Right ventricle myocardium inferior (tissue), 1 donor: Measurements from ENCODE around the gene RPTOR. TPM values are rescaled to one million over a fixed set of nuclear protein-coding genes. Genes with fewer than 3 reads are reported as not detected.
A peak's percentile ranks its signal among the peaks of the same experiment; 100 is the strongest.
"Not testable (repeated sequence)": the region's sequence is repeated elsewhere in the genome, so short reads cannot be mapped to it uniquely, and the experiment has no call there.

ENCODE experiments used
- ATAC-seq: fragments of 200-7000 bp; cut with Tn5 transposase; one replicate; pipeline ENCODE4 v1.9.1; 2020; ENCODE audit warnings: mild to moderate bottlenecking, moderate library complexity
- DNase-seq: peaks from one replicate; pipeline ENCODE4 v3.0.0; 2021; ENCODE audit errors: missing footprints
- intact Hi-C: fragments of 100-400 bp; cut with DNase I; formaldehyde crosslinking; loops from one replicate; pipeline ENCODE4 v1.11.0; 2022
- long read RNA-seq: library from polyadenylated mRNA; unstranded; transcript quantifications from one replicate; pipeline ENCODE4 v2.0.0, GENCODE V29; 2021
- total RNA-seq: library from RNA; stranded (reverse); fragmentation: NEBNext Ultra II Directional; extraction: Animal tissue kit (Norgen Biotek cat#: 25700); gene quantifications from one replicate; pipeline ENCODE4 v1.2.1, GENCODE V29; 2021
- donor health status: DM: no; HTN: yes; CAD: no; lungs with severe emphysema.

RPTOR gene
- 18.8 TPM for total RNA-seq
- long read RNA-seq, partial matches to known transcripts, result 9 of 13 reads
- long read RNA-seq, other reads (novel, unspliced or antisense), result 3 of 13 reads

DNA sequence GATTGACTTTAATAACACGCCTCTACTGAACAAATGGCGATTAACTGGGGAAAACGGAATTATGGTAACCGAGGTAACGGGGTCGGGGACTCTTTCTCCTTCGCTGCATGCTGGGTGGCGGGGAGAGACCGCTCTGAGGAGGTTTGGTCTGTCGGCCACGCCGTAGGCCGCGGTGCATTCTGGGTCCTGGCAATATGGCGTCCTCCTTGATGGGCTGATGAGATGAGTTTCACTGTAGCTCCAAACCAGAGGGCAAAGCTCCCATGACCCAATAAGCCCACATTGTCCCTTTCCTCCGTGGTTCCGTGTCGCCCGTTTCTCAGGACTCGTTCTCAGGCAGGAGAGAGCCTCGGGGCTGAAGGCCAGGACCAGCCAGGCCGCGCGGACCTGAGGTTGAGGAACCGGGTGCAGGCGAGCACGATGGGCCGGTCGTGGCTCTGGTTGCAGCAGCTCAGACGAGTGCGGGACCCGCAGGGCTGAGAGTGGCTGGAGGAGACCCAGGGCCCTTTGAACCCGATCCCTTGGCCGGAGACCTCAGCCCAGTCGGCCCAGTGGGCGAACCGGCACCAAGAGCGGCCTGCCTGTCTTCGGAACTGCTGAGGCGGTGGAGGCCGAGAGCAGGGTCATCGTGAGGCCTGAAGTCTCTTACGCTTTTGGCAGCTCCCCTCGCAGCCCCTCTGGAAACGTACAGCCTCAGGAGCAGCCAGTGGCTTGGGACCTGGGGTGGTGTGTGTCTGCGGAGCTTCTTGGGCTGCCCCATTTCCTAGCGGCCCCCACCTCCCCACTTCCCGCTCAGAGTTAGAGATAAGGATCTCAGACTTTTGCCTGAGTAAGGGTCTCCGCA, at the start of gene RPTOR:
Gene RPTOR (plus strand): TSS at position 184 of the 844 bp plus-strand sequence. CDS start 792 bp downstream, outside the sequence.
- ATAC-seq (peak; percentile 98), DNase-seq (peak; percentile 94)
- intact Hi-C loops, result loop anchor here (10.0 kb wide), 1 partner anchor 250 kb away; no protein-coding TSS in a partner anchor

GRCh38 chr17:80497726-80498241, 46.9 kb upstream of the RPTOR start:
- ATAC-seq, result no peak
- no peak for DNase-seq
- intact Hi-C loops, result no loop called here

DNA sequence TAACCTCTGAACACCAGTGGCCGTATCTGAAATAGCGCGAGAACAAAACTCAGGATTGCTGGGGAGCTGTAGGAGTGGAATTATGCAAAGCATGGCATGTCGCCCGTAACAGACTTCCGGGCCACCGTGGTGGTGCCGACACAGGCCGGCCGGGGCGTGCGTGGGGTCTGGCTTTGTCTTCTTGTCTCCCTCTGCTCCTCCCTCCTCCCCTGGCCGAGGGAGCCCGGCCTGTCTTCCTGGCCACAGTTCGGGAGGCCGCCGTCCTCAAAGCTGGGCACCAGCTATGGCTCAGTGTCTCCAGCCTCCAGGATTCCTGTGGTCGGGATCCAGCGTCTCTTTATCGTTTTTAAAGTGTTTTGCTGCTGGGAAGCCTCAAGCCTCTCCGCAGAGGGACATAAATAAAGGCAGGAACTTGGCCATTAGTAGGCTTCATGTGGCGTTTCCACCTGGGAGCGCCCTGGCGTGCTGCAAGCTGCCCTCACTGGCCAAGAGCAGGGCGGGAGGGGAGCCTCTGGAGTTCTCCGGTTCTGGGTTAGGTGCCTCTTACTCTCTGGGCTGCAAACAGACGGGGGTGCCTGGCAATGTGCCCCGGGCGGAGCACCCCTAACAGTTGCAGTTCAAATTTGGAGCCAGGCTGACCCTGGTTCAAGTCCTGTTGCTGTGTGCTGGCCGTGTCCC, 46.3 kb upstream of the RPTOR start:
- DNase-seq (no peak), ATAC-seq (peak; percentile 18)
- intact Hi-C loops, result no loop called here

DNA sequence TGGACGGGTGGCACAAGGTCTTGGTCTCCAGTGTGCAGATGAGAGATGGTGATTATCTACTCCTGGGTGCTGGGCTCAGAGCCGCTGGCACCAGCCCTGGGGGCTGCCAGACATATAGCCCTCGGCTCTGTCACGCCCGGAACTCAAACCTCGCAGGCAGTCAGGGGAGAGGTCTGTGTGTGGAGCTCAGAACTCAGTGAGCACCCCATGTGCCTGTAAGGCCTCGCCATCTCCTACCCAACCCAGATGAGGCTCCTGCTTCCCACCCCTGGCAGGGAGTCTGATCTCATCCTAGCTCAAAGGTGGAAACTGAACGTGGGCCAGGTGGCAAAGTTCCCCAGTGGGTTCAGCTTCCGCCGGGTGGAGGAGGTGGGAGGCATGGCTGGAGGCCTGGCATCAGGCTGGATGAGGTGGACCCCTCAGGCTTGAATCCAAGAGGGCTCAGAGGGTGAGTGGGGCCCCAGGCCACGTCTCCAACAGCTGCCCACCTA, 45.7 kb upstream of the RPTOR start:
- DNase-seq (no peak), ATAC-seq (no peak)
- intact Hi-C loops, result no loop called here

DNA sequence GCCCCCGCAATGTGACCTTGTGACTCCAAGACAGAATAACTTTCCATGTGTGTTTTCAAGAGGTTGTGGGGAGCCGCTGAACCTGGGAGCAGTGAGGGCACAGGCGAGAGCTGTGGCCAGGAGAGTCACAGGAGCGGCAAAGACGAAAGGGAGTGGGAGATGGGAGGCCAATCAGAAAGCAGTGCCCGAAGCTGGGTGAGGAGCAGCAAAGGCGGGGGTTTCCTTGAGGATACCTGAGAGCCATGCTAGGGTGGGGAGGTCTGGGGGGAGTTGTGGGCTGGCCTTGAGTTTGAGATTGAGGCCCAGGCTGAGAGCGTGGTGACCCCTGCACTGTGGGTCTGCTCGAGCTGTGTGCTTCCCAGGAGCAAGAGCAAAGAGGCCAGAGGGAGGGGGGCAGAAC, 45.1 kb upstream of the RPTOR start:
- DNase-seq, result no peak
- intact Hi-C loops, result no loop called here
- ATAC-seq, result no peak

GRCh38 chr17:80499961-80500665, 44.5 kb upstream of the RPTOR start:
- ATAC-seq (no peak), DNase-seq (no peak)
- intact Hi-C loops, result no loop called here

DNA sequence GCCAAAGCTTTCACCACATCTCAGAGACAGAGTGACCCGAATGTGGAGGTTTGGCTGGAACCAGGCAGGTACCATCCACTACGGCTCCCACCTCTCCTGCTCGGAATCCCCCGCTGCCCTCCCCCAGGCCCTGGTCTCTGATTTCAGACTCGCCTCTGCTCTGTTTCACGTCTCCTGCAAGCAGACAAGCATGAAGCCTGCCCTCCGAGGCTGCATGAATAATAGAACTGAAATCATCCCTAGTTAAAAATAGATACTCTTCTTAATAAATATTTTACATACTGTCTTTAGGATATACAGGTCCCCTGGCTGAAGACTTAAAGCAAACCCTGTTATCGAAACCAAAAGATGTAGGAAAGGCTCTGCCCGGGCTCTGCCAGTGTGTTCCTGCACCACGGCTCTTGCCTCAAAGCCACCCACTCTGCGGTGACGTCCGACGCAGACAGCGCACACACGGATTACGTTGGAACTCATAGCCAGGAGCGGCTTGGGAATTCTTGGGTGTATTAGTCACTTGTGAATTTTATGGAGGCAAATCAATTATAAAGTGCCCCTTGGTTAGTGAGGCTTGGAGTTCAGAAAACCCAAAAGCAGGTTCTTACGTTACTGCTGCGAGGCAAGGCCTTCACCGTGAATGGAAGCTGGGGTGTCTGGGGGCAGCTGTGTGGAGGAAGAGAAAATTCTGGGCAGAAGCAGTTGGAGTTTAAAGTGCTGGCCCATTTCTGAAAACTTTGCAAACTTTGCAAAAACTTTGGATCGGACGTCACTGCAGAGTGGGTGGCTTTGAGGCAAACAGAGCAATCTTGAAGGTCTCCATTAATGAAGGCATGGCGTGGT, 42.7 kb upstream of the RPTOR start:
- no peak for DNase-seq
- intact Hi-C loops, result no loop called here
- ATAC-seq, result no peak

DNA sequence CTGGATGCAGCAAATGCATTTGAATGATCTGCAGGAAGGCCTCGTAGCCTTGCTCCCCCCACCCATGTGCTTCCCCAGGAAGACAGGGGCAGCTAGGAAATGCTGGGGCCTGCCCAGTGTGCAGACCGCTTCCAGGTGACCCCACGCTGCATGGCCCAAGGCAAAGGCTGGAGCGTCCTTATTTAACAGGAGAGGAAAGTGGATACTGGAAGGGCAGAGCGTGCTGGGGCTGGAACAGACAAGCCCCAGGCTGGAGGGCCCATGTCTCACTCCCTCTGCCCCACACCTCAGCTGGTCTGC, 42.1 kb upstream of the RPTOR start:
- DNase-seq (no peak), ATAC-seq (no peak)
- intact Hi-C loops, result no loop called here

DNA sequence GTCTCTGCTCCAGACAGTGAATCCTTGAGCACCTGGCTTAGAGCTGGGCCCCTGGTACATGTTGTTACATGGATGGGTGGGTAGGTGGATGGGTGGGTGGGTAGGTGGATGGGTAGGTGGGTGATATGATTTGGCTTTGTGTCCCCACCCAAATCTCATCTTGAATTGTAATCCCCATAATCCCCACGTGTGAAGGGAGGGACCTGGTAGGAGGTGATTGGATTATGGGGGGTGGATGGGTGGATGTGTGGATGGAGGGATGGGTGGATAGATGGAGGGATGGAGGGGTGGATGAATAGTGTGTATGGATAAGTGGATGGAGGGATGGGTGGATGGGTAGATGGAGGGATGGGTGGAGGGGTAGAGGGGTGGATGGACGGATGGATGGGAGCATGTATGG, 41.6 kb upstream of the RPTOR start:
- no peak for DNase-seq
- intact Hi-C loops, result no loop called here
- ATAC-seq, result no peak

DNA sequence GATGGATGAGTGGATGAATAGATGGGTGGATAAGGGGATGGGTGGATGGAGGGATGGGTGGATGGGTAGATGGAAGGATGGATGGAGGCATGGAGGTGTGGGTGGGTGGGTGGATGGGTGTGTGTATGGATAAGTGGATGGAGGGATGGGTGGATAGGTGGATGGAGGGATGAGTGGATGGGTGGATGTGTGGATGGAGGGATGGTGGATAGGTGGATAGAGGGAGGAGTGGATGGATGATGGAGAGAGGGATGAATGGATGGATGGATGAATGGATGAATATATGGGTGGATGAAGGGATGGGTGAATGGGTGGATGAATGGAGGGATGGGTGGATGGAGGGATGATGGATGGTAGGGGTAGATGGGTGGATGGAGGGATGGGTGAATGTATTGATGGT, 40.7 kb upstream of the RPTOR start:
- DNase-seq (no peak), ATAC-seq (no peak)
- intact Hi-C loops, result no loop called here

- ATAC-seq, result no peak
- intact Hi-C loops, result no loop called here
- DNase-seq, result no peak
Observed at GRCh38 chr17:80504686-80505413, 39.8 kb upstream of the RPTOR start.

- intact Hi-C loops, ATAC-seq: not testable (repeated sequence)
Observed at GRCh38 chr17:80507177-80507576, 37.5 kb upstream of the RPTOR start.

GRCh38 chr17:80507965-80508364, 36.7 kb upstream of the RPTOR start:
- intact Hi-C loops, result no loop called here
- DNase-seq, result no peak
- ATAC-seq, result no peak

More at GRCh38 chr17:80507177-80507576, 37.5 kb upstream of the RPTOR start:
- DNase-seq, result not testable (repeated sequence)

DNA sequence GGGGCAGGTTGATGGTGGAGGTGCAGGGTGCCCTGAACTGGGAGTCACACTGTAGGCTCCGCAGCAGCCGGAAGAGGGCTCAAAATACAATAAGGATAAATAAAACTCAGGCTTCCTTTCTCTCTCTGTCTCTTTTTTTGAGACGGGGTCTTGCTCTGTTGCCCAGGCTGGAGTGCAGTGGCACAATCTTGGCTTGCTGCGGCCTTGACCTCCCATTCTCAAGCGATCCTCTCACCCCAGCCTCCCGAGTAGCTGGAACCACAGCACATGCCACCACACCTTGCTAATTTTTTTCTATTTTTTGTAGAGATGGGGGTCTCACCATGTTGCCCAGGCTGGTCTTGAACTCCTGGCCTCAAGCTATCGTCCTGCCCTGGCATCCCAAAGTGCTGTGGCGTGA, 35.3 kb upstream of the RPTOR start:
- ATAC-seq (no peak), DNase-seq (no peak)
- intact Hi-C loops, result no loop called here

- ATAC-seq (no peak), DNase-seq (no peak)
- intact Hi-C loops, result no loop called here
Observed at GRCh38 chr17:80510132-80510531, 34.5 kb upstream of the RPTOR start.

DNA sequence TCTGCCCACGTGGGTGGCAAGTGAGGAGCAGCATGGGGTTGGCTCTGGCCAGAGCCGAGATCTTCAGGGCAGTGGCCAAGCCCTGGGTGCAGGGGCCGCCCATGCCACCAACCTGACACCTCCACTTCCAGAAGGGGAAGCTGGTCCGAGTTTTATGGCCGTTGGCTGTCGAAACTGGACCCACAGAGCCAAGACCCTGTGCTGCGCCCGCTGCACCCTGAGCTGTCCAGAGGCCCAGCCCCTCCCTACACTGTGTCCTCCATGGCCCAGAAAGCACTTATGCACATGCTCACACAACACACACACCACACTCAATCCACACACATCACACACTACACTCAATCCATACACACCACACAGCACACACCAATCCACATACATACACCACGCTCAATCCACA, 33.9 kb upstream of the RPTOR start:
- no peak for ATAC-seq

GRCh38 chr17:80511222-80512180, 33.1 kb upstream of the RPTOR start:
- no peak for ATAC-seq
- intact Hi-C loops, result no loop called here

More for the DNA sequence above, 33.9 kb upstream of the RPTOR start:
- intact Hi-C loops, result no loop called here
- no peak for DNase-seq

More at GRCh38 chr17:80511222-80512180, 33.1 kb upstream of the RPTOR start:
- DNase-seq, result no peak
